NT2/D1 (cell line): Measurements from ENCODE around the gene FAM156B.
"Not testable (repeated sequence)": the region's sequence is repeated elsewhere in the genome, so short reads cannot be mapped to it uniquely, and the experiment has no call there.

Source experiments
- YY1 ChIP-seq: IDR thresholded peaks from 2 replicates; pipeline ENCODE4 v1.6.1; 2011; ENCODE audit not compliant: insufficient read length, insufficient read depth
- ZNF274 ChIP-seq: IDR thresholded peaks from 2 replicates; pipeline ENCODE4 v1.6.1; 2011; ENCODE audit warnings: mild to moderate bottlenecking, low read depth, low read length

- not testable (repeated sequence) for TF ChIP-seq YY1, ZNF274
These were observed 48.8 kb downstream of the FAM156B start for GRCh38 chrX:52945838-52946494.
